ENCODE results near the gene SCARF1.
"Not testable (repeated sequence)": the region's sequence is repeated elsewhere in the genome, so short reads cannot be mapped to it uniquely, and the experiment has no call there.

The SCARF1 gene

DNA sequence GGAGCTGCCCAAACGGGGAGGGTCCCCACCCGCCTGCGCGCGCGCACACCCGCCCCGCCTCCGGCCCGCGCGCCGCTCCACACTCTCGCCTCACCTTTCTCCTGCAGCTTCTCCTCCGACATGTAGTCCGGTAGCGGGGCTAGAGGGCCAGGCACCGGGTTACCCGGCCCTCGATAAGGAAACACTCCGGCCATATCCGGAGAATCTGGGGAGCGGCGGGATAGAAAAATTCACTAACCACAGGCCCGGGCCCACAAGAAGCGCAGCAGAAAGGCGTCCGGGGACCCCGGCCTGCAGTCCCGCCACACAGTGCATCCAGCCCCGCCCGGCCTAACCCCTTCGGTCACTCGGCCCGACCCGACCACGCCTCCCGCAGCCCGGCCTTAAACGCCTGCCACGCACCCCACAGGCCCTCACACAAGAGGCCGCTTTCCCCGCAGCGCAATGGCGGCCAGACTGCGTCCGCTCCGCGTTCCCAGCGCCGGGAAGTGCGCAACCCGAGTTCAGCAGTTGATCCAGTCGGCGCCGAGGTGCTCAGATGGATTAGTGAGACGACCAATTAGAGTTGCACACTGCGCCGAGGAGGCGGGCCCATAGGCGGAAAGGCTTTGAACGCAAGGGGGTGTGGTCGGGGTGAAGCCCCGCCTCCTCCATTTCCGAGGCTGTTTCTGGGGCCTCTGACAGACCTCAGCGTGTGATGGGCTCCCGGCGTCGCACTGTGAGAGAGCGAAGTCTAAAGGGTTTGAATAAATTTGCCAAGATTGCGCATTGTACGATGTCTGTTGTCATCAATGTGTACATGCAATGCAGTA is 39.1 kb upstream of the SCARF1 start, which contains the start of gene PRPF8:
TSS of gene PRPF8 (minus strand) at position 490 of the 812 bp plus-strand sequence. CDS start at position 194, 296 bp downstream.
- H3K36me3 Mint-ChIP-seq (ENCODE audit: low read depth): peaks cover 51% of the 10 kb centered on the region
- H3K27ac Mint-ChIP-seq: peak within 1 kb of the TSS; percentile 91 to 99 (median 97)
- H3K27me3 Mint-ChIP-seq (ENCODE audit: low read depth): no peaks in the 10 kb centered on the region
- H3K4me1 Mint-ChIP-seq: peaks cover 30% of the 10 kb centered on the region
- H3K9me3 Mint-ChIP-seq: peaks cover 5% of the 10 kb centered on the region
- TF ChIP-seq, protein P1, sequence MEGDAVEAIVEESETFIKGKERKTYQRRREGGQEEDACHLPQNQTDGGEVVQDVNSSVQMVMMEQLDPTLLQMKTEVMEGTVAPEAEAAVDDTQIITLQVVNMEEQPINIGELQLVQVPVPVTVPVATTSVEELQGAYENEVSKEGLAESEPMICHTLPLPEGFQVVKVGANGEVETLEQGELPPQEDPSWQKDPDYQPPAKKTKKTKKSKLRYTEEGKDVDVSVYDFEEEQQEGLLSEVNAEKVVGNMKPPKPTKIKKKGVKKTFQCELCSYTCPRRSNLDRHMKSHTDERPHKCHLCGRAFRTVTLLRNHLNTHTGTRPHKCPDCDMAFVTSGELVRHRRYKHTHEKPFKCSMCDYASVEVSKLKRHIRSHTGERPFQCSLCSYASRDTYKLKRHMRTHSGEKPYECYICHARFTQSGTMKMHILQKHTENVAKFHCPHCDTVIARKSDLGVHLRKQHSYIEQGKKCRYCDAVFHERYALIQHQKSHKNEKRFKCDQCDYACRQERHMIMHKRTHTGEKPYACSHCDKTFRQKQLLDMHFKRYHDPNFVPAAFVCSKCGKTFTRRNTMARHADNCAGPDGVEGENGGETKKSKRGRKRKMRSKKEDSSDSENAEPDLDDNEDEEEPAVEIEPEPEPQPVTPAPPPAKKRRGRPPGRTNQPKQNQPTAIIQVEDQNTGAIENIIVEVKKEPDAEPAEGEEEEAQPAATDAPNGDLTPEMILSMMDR (IDR thresholded peaks at IDR 0.05; ENCODE audit: unreplicated experiment in 3 of 3): no peak
- peak within 1 kb of the TSS; percentile 97 for H3K4me3 Mint-ChIP-seq

GRCh38 chr17:1683459-1683858 is 37.9 kb upstream of the SCARF1 start:
- Mint-ChIP-seq H3K27ac (peak overlapping the region; percentile 91 to 99 (median 97)), H3K4me1 (peaks cover 30% of the 10 kb centered on the region)

DNA sequence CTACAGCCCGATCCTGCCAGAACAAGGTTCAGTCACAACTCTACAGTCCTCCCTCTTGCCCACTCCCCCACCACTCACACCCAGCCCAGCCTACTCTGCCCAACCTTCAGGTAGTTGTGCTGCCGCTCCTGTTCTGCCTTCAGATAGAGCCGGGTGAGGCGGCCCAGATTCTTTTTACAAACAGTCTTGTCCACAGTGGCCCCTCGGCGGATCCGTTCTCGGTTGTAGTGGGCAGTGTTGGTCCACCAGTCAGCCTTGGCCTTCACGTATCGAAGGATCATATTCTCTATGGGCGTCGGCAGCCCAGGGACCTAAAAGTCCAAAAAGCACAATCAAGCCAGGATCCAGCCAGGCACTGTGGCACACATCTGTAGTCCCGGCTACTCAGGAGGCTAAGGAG is 30.9 kb upstream of the SCARF1 start:
- TF ChIP-seq, protein P1 (IDR thresholded peaks at IDR 0.05; ENCODE audit: unreplicated experiment in 3 of 3): no peak
- peaks cover 84% of the 10 kb centered on the region for H3K36me3 Mint-ChIP-seq (ENCODE audit: low read depth)
- no peak overlapping the region for H3K27ac Mint-ChIP-seq
- H3K9me3 Mint-ChIP-seq: no peaks in the 10 kb centered on the region
- no peak overlapping the region for H3K4me3 Mint-ChIP-seq
- H3K4me1 Mint-ChIP-seq: no peaks in the 10 kb centered on the region
- no peaks in the 10 kb centered on the region for H3K27me3 Mint-ChIP-seq (ENCODE audit: low read depth)

More at GRCh38 chr17:1683459-1683858, 37.9 kb upstream of the SCARF1 start:
- TF ChIP-seq, protein P1 (IDR thresholded peaks at IDR 0.05; ENCODE audit: unreplicated experiment in 3 of 3): no peak
- Mint-ChIP-seq H3K9me3 (peaks cover 2% of the 10 kb centered on the region), H3K36me3 (ENCODE audit: low read depth) (peaks cover 61% of the 10 kb centered on the region), H3K27me3 (ENCODE audit: low read depth) (no peaks in the 10 kb centered on the region), H3K4me3 (peak overlapping the region; percentile 97)

GRCh38 chr17:1673041-1673785 is 27.7 kb upstream of the SCARF1 start:
- TF ChIP-seq, protein P1 (IDR thresholded peaks at IDR 0.05; ENCODE audit: unreplicated experiment in 3 of 3): no peak
- H3K36me3 Mint-ChIP-seq (ENCODE audit: low read depth): peaks cover 83% of the 10 kb centered on the region
- peaks cover 6% of the 10 kb centered on the region for H3K4me1 Mint-ChIP-seq
- no peak overlapping the region for H3K27ac Mint-ChIP-seq
- no peak overlapping the region for H3K4me3 Mint-ChIP-seq
- no peaks in the 10 kb centered on the region for H3K9me3 Mint-ChIP-seq
- no peaks in the 10 kb centered on the region for H3K27me3 Mint-ChIP-seq (ENCODE audit: low read depth)

- H3K9me3 Mint-ChIP-seq; H3K27me3 Mint-ChIP-seq (ENCODE audit: low read depth): not testable (repeated sequence)
These were observed 18.4 kb upstream of the SCARF1 start for GRCh38 chr17:1663934-1664333.

GRCh38 chr17:1661045-1661444 is 15.5 kb upstream of the SCARF1 start:
- Mint-ChIP-seq H3K27me3 (ENCODE audit: low read depth) (no peaks in the 10 kb centered on the region), H3K4me3 (no peak overlapping the region), H3K9me3 (no peaks in the 10 kb centered on the region), H3K4me1 (no peaks in the 10 kb centered on the region), H3K27ac (no peak overlapping the region), H3K36me3 (ENCODE audit: low read depth) (peaks cover 87% of the 10 kb centered on the region)
- TF ChIP-seq, protein P1 (IDR thresholded peaks at IDR 0.05; ENCODE audit: unreplicated experiment in 3 of 3): no peak

More at GRCh38 chr17:1663934-1664333, 18.4 kb upstream of the SCARF1 start:
- not testable (repeated sequence) for H3K4me1 Mint-ChIP-seq, H3K27ac Mint-ChIP-seq, H3K4me3 Mint-ChIP-seq
- H3K36me3 Mint-ChIP-seq (ENCODE audit: low read depth): peaks cover 80% of the 10 kb centered on the region
